Epidermal melanocyte (primary cell): ENCODE results near the gene ADAM22.
A peak's percentile ranks its signal among the peaks of the same experiment; 100 is the strongest.
"Not testable (repeated sequence)": the region's sequence is repeated elsewhere in the genome, so short reads cannot be mapped to it uniquely, and the experiment has no call there.

Experiments
- DNase-seq: peaks from one replicate; pipeline ENCODE4 v3.0.0; 2011; ENCODE audit warnings: low spot score; ENCODE audit not compliant: insufficient read length

The ADAM22 gene

GRCh38 chr7:88109612-88110011 is 175.6 kb downstream of the ADAM22 start:
- no peak for DNase-seq

GRCh38 chr7:88111140-88111743 is 177.2 kb downstream of the ADAM22 start:
- DNase-seq = peak; percentile 17

DNA sequence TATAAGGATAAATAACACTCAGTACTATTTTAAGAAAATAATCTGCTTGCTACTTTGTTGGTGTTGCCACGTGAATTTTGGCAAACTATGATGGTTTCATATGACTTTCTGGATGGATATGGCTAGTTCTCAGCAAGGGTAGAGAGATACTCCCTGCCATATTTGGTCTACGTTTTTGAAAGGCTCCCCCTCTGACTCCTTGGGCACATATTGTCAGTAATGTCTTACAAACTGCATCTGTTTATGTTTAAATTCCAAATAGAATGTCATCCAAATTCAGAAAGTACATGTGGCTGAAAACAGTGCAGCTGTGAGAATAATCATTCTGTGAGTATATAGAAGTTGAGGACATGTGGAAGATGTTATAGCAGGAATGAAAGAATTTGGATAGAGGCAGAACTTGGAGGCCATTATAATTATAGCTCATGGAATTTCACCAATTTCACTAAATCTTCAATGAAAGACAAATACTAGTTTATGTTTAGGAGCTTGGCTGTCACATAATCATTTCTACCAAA is 178.0 kb downstream of the ADAM22 start:
- no peak for DNase-seq

DNA sequence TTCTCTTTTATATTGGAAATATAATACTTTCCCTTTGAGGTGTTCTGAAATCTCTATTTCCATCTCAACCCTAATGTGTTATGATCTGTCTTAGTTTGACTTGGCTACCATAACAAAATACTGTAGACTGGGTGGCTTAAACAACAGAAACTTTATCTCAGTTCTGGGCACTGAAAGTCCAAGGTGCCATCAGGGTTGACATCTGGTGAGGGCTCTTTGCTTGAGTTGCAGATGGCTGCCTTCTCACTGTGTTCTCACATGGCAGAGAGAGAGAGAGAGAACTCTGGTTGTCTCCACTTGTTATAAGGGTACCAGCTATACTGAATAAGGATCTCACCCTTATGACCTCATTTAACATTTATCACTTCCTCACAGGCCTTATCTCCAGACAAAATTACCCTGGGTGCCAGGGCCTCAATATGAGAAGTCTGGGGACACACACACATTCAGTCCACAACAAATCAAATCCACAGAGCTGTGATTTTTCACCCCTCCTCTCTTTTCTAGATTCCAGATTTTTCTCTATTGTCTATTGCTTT is 181.3 kb downstream of the ADAM22 start:
- DNase-seq = no peak

GRCh38 chr7:88115816-88116215 is 181.8 kb downstream of the ADAM22 start:
- DNase-seq = no peak

GRCh38 chr7:88116235-88116795 is 182.3 kb downstream of the ADAM22 start:
- DNase-seq = no peak

DNA sequence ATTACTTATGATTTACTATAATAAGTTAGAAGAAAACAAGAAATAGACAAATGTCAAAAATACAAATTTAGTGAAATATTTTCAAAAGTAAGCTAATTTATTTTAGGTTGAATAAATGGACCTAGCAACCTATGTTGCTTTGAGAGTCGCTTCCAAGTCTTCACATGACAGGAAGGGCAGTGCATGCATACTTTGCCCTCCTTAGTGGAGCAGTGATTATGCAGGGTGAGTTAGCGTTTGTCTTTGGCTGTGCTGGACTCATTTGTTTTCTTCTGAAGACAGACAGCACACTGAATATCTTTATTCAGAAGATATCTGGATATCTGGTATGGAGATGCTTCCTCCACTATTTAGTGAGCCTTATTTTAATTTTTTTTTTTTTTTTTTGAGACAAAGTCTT is 183.3 kb downstream of the ADAM22 start:
- DNase-seq = no peak

- no peak for DNase-seq
These were observed 187.3 kb downstream of the ADAM22 start for GRCh38 chr7:88121335-88121734.

DNA sequence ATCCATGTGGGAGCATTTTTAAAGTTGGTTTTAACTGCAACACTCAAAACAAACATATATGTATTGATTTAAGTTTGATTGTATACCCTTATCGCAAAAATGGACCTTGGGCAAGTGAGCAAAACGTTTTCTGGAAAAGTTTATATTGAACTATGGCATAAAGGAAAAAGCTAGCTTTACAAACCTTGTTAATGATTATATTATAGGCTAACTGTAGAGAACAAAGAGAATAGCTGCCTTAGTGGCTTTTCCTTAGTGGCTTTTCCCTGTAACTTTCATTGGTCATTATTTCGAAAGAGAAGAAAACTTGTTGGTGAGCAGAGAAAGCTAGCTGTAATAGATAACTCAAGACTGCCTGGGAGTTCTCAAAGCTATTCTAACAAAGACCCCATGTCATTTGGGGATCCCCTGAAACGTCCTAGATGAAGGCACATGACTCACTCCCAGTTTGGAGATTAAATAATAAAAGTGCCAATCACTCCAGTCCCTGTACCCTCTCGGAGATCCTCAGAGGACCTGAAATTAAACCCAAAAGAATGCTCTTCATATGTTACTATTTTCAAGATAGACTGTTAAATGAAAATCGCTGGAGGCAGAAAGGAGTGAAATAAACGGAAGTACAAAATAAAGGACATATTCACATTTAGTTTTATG is 193.7 kb downstream of the ADAM22 start:
- DNase-seq = no peak

GRCh38 chr7:88132725-88133124 is 198.7 kb downstream of the ADAM22 start:
- DNase-seq = no peak

DNA sequence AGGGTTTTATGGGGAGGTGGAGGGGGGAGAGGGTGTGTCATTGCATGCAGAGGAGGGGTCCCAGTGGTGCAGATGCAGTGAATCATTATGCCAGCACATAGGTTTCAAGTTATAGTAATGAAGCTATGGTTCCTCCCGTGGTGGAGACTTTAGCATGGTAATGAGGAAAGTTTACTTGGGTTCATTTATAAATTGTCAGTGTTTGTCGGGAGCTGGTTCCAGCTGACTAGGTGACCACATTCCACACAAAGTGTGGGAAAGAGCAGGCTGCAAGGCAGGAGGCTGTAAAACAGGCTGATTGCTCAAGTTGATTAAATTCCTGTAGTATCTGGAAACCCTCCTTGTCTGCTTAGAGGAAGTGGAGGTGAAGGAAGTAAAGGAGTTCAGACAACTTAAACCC is 206.9 kb downstream of the ADAM22 start:
- DNase-seq = no peak

- no peak for DNase-seq
These were observed 207.4 kb downstream of the ADAM22 start for GRCh38 chr7:88141479-88141878.

GRCh38 chr7:88141953-88142352 is 207.9 kb downstream of the ADAM22 start:
- no peak for DNase-seq

DNA sequence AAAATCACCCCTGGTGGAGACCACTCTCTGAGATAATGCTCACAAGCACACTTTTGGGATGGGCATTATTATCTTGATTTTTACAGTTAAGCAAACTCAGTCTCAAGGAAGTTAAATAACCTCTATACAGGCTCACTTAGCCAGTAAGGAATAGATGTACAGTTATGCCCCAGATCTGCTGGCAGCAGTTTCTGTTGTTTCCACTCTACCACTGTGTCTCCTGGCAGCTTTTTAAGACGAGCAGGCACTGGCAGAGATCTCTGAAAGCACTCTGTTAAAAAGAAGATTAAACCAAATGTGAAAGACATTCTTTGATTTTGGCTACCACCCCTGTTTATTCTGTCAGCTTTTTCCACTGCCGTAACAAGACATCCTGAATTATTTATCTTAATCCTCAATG is 212.6 kb downstream of the ADAM22 start:
- no peak for DNase-seq

DNA sequence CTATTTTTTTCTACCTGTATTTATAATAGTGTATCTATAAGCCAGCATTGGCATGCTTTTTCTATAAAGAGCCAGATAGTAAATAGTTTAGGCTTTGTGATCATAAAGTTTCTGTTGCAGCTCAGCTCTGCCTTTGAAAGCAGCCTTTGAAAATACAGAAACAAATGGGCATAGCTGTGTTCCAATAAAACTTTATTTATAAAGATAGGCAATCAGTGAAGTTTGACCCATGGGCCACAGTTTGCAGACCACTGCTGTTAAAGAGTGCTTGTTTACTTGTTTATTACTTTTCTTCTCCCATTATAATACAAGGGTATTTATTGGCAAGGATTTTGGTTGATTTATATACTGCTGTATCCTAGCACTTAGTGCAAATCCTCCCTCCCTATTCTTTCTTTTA is 213.3 kb downstream of the ADAM22 start:
- DNase-seq = no peak

DNA sequence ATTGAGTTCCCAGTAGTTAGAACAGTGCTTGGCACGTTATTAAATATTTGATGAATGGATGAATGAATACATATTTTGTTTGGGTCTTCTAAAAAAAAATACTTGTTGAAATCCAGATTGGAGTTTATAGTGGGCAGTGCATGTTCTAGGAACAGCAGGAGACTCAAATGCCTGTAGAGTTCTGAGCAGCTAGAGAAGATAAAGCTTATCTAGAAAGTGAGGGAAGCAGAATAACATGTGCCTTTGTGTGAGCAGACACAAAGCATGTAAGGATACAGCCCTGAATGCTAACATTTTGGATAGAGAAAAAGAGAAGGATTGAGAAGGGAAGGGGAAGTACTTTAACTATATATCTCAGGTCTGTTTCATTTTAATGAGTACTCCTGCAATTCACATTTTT is 213.9 kb downstream of the ADAM22 start:
- DNase-seq = no peak

DNA sequence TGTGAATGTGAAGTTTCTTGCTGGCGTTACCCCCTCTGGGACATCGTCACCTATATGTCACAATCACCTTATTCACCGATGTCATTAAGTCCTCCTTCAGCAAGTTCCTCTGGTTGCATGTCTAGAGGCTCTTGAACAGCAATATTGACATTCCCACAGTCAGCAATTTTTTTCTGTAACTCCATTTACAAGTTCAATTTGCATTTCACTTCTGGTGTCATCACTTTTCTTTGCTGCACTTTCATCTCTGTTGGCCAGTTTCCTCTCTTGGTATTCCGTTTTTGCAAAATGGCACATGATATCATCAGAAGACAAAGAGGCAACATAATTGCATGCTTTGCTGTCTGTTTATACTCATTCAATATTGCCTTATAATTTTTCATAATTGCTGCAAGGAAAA is 216.0 kb downstream of the ADAM22 start:
- no peak for DNase-seq

GRCh38 chr7:88151119-88151790 is 217.2 kb downstream of the ADAM22 start:
- no peak for DNase-seq

DNA sequence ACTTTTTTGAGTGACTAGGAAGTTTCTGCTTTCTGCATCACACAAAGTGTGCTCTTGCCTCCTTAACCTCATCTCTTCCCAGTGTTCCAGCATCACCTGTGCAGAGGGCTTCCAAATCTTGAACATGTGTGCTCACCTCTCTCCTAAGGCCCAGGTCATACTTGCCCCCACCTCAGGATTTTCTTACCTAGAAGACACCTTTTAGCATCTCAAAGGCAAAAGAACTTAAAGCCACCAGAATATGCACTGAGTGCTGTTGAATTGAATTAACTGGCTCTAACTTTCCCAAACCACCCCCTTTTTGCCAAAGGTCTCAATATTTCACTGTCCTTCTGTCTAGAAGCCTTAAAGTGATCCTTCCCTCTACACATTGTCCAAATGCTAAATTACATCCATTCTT is 219.3 kb downstream of the ADAM22 start:
- no peak for DNase-seq

- no peak for DNase-seq
These were observed 221.7 kb downstream of the ADAM22 start for GRCh38 chr7:88155756-88156155.

- no peak for DNase-seq
These were observed 222.3 kb downstream of the ADAM22 start for GRCh38 chr7:88156356-88156755.

GRCh38 chr7:88159741-88160140 is 225.7 kb downstream of the ADAM22 start:
- not testable (repeated sequence) for DNase-seq
